SK-N-SH treated with all-trans-retinoic acid at 6 μM for 48 hours (cell line): ENCODE results near the gene CROCC2.

Source experiments
- ATAC-seq: fragments of 200-7000 bp; cut with Tn5 transposase; 3 replicates; pipeline ENCODE4 v1.9.1; 2020; ENCODE audit warnings: mild to moderate bottlenecking, moderate library complexity
- BACH2 ChIP-seq: fragments of 250-450 bp; sonication (Bioruptor Pico); IDR thresholded peaks from 2 replicates; pipeline ENCODE4 v1.9.0; 2021; ENCODE audit warnings: mild to moderate bottlenecking, borderline replicate concordance
- CREB5 ChIP-seq: fragments of 250-450 bp; sonication (Bioruptor Pico); IDR thresholded peaks from 2 replicates; pipeline ENCODE4 v1.5.1; 2020; ENCODE audit warnings: low read depth, mild to moderate bottlenecking, moderate library complexity
- CSDC2 ChIP-seq: fragments of 250-450 bp; sonication (Bioruptor Pico); IDR thresholded peaks from 2 replicates; pipeline ENCODE4 v1.5.0; 2020; ENCODE audit warnings: mild to moderate bottlenecking, moderate library complexity
- CSRNP3 ChIP-seq: fragments of 250-450 bp; sonication (Bioruptor Pico); IDR thresholded peaks from 2 replicates; pipeline ENCODE4 v1.5.1; 2021; ENCODE audit warnings: mild to moderate bottlenecking, moderate library complexity
- GLIS3 ChIP-seq: fragments of 250-450 bp; sonication (Bioruptor Pico); IDR thresholded peaks from 2 replicates; pipeline ENCODE4 v1.5.0; 2020; ENCODE audit warnings: mild to moderate bottlenecking, moderate library complexity
- ISL1 ChIP-seq: fragments of 250-450 bp; sonication (Bioruptor Pico); IDR thresholded peaks from 2 replicates; pipeline ENCODE4 v2.1.2; 2022; ENCODE audit warnings: mild to moderate bottlenecking, moderate library complexity
- OSR1 ChIP-seq: fragments of 250-450 bp; sonication (Bioruptor Pico); IDR thresholded peaks from 2 replicates; pipeline ENCODE4 v1.8.0; 2022; ENCODE audit warnings: moderate library complexity, mild to moderate bottlenecking, inconsistent platforms
- PATZ1 ChIP-seq: fragments of 250-450 bp; sonication (Bioruptor Pico); IDR thresholded peaks from 2 replicates; pipeline ENCODE4 v1.8.0; 2020; ENCODE audit warnings: mild to moderate bottlenecking, moderate library complexity, borderline replicate concordance
- PPARA ChIP-seq: fragments of 250-450 bp; sonication (Bioruptor Pico); IDR thresholded peaks from 2 replicates; pipeline ENCODE4 v1.5.0; 2020; ENCODE audit warnings: mild to moderate bottlenecking, borderline replicate concordance
- SNAI2 ChIP-seq: fragments of 250-450 bp; sonication (Bioruptor Pico); IDR thresholded peaks from 2 replicates; pipeline ENCODE4 v1.5.0; 2020; ENCODE audit warnings: mild to moderate bottlenecking, moderate library complexity
- TCF4 ChIP-seq: fragments of 250-450 bp; sonication (Bioruptor Pico); IDR thresholded peaks from 2 replicates; pipeline ENCODE4 v1.8.0; 2021; ENCODE audit warnings: mild to moderate bottlenecking, moderate library complexity, borderline replicate concordance
- TOX ChIP-seq: fragments of 250-450 bp; sonication (Bioruptor Pico); IDR thresholded peaks from 2 replicates; pipeline ENCODE4 v1.8.0; 2021; ENCODE audit warnings: mild to moderate bottlenecking, moderate library complexity, borderline replicate concordance
- TSHZ2 ChIP-seq: fragments of 250-450 bp; sonication (Bioruptor Pico); IDR thresholded peaks from 2 replicates; pipeline ENCODE4 v1.5.0; 2020; ENCODE audit warnings: mild to moderate bottlenecking, moderate library complexity
- ZFP3 ChIP-seq: fragments of 250-450 bp; sonication (Bioruptor Pico); IDR thresholded peaks from 2 replicates; pipeline ENCODE4 v1.5.0; 2020; ENCODE audit warnings: mild to moderate bottlenecking, moderate library complexity
- ZFP30 ChIP-seq: fragments of 450-650 bp; formaldehyde crosslinking; IDR thresholded peaks from 2 replicates; pipeline ENCODE4 v1.5.0; 2022; ENCODE audit warnings: mild to moderate bottlenecking, moderate library complexity

CROCC2 gene

DNA sequence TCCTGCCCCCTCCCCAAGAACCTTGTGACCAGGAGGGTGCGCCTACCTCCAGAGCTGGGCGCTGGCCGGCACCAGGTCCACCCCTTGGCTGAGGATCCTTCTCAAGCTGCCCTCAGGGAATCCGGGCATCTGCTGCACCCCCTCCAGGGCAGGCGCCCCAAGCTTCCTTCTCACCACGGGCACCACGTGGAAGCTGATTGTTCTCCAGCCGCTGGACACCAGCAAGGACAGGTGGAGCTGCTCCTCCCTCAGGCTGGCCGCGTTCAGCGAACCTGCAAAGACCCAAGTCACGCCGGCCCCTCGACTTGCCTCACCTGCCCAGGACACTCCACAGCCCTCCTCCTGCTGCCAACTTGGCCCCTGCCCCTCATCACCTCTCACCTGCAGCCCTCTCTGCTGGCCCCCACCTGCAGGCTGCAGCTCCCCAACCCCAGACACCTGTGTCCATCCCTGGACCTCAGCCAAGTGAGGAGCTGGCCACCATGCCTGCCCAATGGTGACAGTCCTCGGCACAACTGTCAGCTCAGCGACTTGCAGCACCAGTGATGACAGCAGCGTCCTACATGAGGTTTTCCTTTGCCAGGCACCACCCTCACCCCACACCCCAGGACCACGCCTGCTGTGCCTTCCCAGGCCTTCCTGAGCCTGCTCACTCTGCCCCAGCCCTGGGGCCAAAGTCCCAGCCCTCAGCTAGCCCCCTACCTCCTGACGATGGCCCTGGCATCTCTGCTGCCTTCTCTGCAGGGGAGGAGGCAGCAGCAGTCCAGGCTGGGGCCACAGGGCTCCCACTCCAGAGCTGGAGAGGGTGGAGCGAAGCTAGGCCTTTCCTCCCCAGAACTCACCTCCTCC lies 14.4 kb upstream of the CROCC2 start (continued):
- TF ChIP-seq PATZ1 (CRISPR knock-in tag), result no peak

GRCh38 chr2:240892356-240892755 lies 13.8 kb upstream of the CROCC2 start:
- ATAC-seq, result no peak

DNA sequence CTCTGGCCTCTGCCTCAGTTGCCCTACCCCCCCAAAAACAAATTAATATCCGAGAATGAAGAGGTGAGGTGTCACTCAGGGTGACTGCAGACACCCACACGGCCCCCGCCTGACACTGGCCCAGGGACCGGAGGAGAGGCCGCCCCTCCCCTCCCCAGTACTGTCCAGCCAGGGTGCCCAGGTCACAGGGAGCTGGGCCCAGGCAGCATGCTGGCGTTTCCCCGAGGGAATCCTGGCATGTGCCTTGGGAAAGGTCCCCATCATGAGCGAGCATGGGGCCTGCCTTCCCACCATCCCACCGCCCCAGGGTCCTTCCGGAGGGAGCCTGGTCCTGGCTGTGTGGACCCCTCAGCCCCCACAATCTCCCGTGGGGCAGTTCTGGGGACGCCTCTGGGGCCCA lies 13.2 kb upstream of the CROCC2 start:
- TF ChIP-seq CREB5 (no peak), ISL1 (no peak), CSDC2 (CRISPR knock-in tag) (no peak), TSHZ2 (no peak), OSR1 (no peak)
- TF ChIP-seq, all 23 proteins: peak for 0
- no peak for ATAC-seq

More at GRCh38 chr2:240892356-240892755, 13.8 kb upstream of the CROCC2 start:
- no peak for TF ChIP-seq CSRNP3 (CRISPR knock-in tag)
- no peak for TF ChIP-seq ZFP3 (CRISPR knock-in tag)
- no peak for TF ChIP-seq GLIS3
- TF ChIP-seq TOX (CRISPR knock-in tag), result no peak

DNA sequence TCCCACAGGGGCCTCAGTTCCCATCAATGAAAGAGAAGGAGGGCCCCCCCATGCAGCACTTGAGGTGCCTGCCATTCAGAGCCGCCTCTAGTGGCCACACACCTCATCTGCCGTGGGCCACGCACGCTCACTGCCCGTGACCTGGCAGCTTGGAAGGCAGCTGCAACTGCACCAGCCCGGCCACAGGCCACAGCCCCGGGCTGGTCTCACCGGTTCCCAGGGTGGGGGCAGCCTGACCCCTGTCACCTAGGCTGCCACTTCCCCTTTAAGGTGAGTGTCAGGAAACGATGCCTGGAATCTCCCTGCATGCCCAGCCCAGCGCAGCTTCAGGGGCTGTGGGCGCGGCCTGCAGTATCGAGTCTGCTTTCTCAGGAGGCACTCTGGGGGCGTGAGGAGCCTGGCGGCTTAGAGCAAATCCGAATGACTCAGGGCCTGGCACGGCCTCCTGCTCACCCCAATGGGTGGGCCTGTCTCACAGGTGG lies 12.7 kb upstream of the CROCC2 start:
- TF ChIP-seq CSRNP3 (CRISPR knock-in tag) (no peak), ISL1 (no peak), CREB5 (no peak), PATZ1 (CRISPR knock-in tag) (no peak), ZFP3 (CRISPR knock-in tag) (no peak), BACH2 (CRISPR knock-in tag) (no peak), OSR1 (no peak), TSHZ2 (no peak), PPARA (CRISPR knock-in tag) (no peak), TCF4 (CRISPR knock-in tag) (no peak), SNAI2 (CRISPR knock-in tag) (no peak), ZFP30 (CRISPR knock-in tag) (no peak), GLIS3 (no peak), TOX (CRISPR knock-in tag) (no peak)
- ATAC-seq, result peak; percentile 55
